ENCODE data around the gene F11.
"Not testable (repeated sequence)": the region's sequence is repeated elsewhere in the genome, so short reads cannot be mapped to it uniquely, and the experiment has no call there.

DNA sequence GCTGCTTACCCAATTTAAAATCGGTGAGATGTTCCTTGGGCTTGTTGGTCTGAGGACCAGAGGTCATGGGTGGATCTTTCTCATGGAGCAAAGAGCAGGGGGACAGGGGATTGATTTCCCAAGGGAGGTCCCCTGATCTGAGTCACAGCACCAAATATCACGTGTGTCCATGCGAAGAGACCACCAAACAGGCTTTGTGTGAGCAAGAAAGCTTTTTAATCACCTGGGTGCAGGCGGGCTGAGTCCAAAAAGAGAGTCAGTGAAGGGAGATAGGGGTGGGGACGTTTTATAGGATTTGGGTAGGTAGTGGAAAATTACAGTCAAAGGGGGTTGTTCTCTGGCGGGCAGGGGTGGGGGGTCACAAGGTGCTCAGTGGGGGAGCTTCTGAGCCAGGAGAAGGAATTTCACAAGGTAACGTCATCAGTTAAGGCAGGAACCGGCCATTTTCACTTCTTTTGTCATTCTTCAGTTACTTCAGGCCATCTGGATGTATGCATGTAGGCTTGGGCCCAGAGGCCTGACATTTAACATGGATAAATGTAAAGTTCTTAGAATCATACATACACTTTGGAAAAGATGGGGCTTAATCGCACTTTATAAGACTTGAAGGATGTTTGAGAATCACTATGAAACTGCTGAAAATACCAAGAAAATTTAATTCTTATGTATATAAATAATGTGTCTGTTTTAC is 18.8 kb upstream of the F11 start:
- not testable (repeated sequence) for TF ChIP-seq CTCF (IDR thresholded peaks at IDR 0.05 in 2 of 3, conservative IDR thresholded peaks at IDR 0.05 in 1 of 3; ENCODE audit: insufficient read depth in 2 of 3, low read depth in 1 of 3, low read length in 3 of 3); HMGN3 (IDR thresholded peaks at IDR 0.05; ENCODE audit: borderline replicate concordance, extremely low read depth, insufficient read length, low read depth, low read length); NFIC (IDR thresholded peaks at IDR 0.05); KAT7 (CRISPR knock-in tag; IDR thresholded peaks at IDR 0.05; ENCODE audit: borderline replicate concordance); ZBTB8A (IDR thresholded peaks at IDR 0.05; ENCODE audit: partially characterized antibody); NUFIP1 (IDR thresholded peaks at IDR 0.05; ENCODE audit: partially characterized antibody)
